ENCODE results near the gene DONSON. TPM values are rescaled to one million over a fixed set of nuclear protein-coding genes. Genes with fewer than 3 reads are reported as not detected.

Gene DONSON
- total and polyA plus RNA-seq, 9 of the 15 experiments (the other 6 are each of a cell fraction or from before 2014, with no cell fraction given) = 26.7 to 124 (median 62.6) TPM

DNA sequence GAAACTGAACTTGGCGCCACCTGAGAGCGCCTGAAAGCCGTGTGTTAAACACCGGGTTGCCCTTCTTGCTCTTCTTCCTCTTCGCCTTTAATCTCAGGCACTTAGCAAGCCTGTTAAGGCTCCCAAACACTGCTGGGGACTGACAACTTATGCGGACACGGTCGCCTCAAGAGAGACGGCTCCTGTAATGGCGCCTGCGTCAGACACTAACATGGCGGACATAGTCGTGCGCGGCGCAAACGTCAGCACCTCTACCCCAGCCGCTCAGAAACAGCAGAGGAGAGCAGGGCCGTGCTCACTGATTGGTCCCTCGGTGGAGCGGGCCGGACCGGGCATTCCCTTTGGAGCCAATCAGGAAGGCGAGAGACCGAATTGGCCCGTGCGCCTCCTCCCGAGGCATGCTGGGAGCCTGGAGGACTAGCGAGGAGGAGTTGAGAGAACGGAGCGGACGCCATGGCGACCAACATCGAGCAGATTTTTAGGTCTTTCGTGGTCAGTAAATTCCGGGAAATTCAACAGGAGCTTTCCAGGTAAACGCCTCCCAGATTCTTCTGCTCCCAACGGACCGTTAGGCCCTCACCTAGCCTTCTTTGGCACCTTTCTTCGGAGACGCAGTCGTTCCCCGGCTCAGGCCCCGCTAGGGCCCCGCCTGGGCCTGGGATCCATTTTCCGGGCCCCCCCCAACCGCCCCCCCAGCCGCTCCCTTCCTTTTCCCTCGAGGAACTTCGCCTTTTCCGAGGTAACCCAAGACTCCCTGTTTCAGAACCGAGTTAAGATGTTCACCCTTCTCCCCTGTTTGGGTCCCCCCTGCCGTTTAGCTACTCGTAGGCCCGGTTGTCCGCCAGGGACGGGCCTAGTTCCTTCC, 45.6 kb downstream of the DONSON start, which contains the start of gene SON (continued):
- TF ChIP-seq, protein P1, sequence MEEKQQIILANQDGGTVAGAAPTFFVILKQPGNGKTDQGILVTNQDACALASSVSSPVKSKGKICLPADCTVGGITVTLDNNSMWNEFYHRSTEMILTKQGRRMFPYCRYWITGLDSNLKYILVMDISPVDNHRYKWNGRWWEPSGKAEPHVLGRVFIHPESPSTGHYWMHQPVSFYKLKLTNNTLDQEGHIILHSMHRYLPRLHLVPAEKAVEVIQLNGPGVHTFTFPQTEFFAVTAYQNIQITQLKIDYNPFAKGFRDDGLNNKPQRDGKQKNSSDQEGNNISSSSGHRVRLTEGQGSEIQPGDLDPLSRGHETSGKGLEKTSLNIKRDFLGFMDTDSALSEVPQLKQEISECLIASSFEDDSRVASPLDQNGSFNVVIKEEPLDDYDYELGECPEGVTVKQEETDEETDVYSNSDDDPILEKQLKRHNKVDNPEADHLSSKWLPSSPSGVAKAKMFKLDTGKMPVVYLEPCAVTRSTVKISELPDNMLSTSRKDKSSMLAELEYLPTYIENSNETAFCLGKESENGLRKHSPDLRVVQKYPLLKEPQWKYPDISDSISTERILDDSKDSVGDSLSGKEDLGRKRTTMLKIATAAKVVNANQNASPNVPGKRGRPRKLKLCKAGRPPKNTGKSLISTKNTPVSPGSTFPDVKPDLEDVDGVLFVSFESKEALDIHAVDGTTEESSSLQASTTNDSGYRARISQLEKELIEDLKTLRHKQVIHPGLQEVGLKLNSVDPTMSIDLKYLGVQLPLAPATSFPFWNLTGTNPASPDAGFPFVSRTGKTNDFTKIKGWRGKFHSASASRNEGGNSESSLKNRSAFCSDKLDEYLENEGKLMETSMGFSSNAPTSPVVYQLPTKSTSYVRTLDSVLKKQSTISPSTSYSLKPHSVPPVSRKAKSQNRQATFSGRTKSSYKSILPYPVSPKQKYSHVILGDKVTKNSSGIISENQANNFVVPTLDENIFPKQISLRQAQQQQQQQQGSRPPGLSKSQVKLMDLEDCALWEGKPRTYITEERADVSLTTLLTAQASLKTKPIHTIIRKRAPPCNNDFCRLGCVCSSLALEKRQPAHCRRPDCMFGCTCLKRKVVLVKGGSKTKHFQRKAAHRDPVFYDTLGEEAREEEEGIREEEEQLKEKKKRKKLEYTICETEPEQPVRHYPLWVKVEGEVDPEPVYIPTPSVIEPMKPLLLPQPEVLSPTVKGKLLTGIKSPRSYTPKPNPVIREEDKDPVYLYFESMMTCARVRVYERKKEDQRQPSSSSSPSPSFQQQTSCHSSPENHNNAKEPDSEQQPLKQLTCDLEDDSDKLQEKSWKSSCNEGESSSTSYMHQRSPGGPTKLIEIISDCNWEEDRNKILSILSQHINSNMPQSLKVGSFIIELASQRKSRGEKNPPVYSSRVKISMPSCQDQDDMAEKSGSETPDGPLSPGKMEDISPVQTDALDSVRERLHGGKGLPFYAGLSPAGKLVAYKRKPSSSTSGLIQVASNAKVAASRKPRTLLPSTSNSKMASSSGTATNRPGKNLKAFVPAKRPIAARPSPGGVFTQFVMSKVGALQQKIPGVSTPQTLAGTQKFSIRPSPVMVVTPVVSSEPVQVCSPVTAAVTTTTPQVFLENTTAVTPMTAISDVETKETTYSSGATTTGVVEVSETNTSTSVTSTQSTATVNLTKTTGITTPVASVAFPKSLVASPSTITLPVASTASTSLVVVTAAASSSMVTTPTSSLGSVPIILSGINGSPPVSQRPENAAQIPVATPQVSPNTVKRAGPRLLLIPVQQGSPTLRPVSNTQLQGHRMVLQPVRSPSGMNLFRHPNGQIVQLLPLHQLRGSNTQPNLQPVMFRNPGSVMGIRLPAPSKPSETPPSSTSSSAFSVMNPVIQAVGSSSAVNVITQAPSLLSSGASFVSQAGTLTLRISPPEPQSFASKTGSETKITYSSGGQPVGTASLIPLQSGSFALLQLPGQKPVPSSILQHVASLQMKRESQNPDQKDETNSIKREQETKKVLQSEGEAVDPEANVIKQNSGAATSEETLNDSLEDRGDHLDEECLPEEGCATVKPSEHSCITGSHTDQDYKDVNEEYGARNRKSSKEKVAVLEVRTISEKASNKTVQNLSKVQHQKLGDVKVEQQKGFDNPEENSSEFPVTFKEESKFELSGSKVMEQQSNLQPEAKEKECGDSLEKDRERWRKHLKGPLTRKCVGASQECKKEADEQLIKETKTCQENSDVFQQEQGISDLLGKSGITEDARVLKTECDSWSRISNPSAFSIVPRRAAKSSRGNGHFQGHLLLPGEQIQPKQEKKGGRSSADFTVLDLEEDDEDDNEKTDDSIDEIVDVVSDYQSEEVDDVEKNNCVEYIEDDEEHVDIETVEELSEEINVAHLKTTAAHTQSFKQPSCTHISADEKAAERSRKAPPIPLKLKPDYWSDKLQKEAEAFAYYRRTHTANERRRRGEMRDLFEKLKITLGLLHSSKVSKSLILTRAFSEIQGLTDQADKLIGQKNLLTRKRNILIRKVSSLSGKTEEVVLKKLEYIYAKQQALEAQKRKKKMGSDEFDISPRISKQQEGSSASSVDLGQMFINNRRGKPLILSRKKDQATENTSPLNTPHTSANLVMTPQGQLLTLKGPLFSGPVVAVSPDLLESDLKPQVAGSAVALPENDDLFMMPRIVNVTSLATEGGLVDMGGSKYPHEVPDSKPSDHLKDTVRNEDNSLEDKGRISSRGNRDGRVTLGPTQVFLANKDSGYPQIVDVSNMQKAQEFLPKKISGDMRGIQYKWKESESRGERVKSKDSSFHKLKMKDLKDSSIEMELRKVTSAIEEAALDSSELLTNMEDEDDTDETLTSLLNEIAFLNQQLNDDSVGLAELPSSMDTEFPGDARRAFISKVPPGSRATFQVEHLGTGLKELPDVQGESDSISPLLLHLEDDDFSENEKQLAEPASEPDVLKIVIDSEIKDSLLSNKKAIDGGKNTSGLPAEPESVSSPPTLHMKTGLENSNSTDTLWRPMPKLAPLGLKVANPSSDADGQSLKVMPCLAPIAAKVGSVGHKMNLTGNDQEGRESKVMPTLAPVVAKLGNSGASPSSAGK (IDR thresholded peaks at IDR 0.05) = peak; percentile 92
- TF ChIP-seq LEF1 (IDR thresholded peaks at IDR 0.05) (peak; percentile 59; the same call in 1 of the 2 replicates), ETS2 (tag; IDR thresholded peaks at IDR 0.05; ENCODE audit: borderline replicate concordance, poor library complexity, severe bottlenecking) (no peak), TBP (optimal IDR thresholded peaks at IDR 0.05; ENCODE audit: low read depth, low read length) (peak; percentile 95), BHLHE40 (IDR thresholded peaks at IDR 0.05; ENCODE audit: low read length) (peak; percentile 27; the same call in 1 of the 2 replicates), ZNF561 (CRISPR knock-in tag; conservative IDR thresholded peaks at IDR 0.05) (no peak), ZNF583 (CRISPR knock-in tag; IDR thresholded peaks at IDR 0.05) (peak; percentile 81), TCF7L2 (IDR thresholded peaks at IDR 0.05; ENCODE audit: low read depth, low read length) (no peak)
- TF ChIP-seq, protein P2, sequence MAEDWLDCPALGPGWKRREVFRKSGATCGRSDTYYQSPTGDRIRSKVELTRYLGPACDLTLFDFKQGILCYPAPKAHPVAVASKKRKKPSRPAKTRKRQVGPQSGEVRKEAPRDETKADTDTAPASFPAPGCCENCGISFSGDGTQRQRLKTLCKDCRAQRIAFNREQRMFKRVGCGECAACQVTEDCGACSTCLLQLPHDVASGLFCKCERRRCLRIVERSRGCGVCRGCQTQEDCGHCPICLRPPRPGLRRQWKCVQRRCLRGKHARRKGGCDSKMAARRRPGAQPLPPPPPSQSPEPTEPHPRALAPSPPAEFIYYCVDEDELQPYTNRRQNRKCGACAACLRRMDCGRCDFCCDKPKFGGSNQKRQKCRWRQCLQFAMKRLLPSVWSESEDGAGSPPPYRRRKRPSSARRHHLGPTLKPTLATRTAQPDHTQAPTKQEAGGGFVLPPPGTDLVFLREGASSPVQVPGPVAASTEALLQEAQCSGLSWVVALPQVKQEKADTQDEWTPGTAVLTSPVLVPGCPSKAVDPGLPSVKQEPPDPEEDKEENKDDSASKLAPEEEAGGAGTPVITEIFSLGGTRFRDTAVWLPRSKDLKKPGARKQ (CRISPR knock-in tag; IDR thresholded peaks at IDR 0.05) = no peak
- TF ChIP-seq, protein P3, sequence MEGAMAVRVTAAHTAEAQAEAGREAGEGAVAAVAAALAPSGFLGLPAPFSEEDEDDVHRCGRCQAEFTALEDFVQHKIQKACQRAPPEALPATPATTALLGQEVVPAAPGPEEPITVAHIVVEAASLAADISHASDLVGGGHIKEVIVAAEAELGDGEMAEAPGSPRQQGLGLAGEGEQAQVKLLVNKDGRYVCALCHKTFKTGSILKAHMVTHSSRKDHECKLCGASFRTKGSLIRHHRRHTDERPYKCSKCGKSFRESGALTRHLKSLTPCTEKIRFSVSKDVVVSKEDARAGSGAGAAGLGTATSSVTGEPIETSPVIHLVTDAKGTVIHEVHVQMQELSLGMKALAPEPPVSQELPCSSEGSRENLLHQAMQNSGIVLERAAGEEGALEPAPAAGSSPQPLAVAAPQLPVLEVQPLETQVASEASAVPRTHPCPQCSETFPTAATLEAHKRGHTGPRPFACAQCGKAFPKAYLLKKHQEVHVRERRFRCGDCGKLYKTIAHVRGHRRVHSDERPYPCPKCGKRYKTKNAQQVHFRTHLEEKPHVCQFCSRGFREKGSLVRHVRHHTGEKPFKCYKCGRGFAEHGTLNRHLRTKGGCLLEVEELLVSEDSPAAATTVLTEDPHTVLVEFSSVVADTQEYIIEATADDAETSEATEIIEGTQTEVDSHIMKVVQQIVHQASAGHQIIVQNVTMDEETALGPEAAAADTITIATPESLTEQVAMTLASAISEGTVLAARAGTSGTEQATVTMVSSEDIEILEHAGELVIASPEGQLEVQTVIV (CRISPR knock-in tag; IDR thresholded peaks at IDR 0.05; ENCODE audit: borderline replicate concordance) = no peak
